Sigmoid colon (tissue), 4 donors: ENCODE results near the gene MAPRE3.

Source experiments
- CTCF ChIP-seq, 4 experiments: fragments of 450-650 bp in 3 of 4; fragments of 200-600 bp in 1 of 4; IDR thresholded peaks; one replicate each; pipeline ENCODE4 v1.5.1; 2016 to 2019; ENCODE audit warnings: antibody characterized with exemption in 4 of 4, mild to moderate bottlenecking in 3 of 4, moderate library complexity in 2 of 4
- POLR2AphosphoS5 ChIP-seq, 4 donors: sonication (generic); formaldehyde crosslinking; IDR thresholded peaks; one replicate each; pipeline ENCODE4 v1.6.1; 2017; ENCODE audit warnings: antibody characterized with exemption in 4 of 4

- TF ChIP-seq CTCF (IDR thresholded peaks at IDR 0.05) = no peak
- no peak for TF ChIP-seq POLR2AphosphoS5 (IDR thresholded peaks at IDR 0.05)
Observed at GRCh38 chr2:27008678-27009077, 38.2 kb downstream of the MAPRE3 start.
